ENCODE data around the gene CAPN15. TPM values are rescaled to one million over a fixed set of nuclear protein-coding genes. Genes with fewer than 3 reads are reported as not detected.
"Not testable (repeated sequence)": the region's sequence is repeated elsewhere in the genome, so short reads cannot be mapped to it uniquely, and the experiment has no call there.

The CAPN15 gene
- total RNA-seq, 1 experiment from 2014 or later = 60.4 TPM

DNA sequence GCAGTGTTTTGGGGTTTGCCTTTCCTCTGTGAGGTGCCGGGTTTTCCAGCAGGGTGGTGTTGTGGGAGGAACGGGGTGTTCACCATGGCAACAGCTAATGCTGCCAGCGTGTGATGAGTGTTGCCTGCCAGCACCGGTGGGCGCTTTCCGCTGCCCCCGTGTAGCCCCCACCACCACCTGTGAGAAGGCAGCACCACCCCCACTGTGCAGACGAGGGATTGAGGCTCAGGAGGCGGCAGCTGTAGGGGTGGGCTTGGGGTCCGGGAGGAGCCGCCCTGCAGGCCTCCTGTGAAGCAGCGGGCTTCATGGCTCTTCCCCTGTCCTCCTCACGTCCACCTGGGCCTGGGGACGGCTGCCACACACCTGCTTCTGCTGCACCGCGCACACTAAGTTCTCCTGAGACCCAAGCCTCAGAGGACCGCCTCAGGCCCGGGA lies 67.6 kb downstream of the CAPN15 start:
- DNase-seq (no peak), ATAC-seq (no peak)

DNA sequence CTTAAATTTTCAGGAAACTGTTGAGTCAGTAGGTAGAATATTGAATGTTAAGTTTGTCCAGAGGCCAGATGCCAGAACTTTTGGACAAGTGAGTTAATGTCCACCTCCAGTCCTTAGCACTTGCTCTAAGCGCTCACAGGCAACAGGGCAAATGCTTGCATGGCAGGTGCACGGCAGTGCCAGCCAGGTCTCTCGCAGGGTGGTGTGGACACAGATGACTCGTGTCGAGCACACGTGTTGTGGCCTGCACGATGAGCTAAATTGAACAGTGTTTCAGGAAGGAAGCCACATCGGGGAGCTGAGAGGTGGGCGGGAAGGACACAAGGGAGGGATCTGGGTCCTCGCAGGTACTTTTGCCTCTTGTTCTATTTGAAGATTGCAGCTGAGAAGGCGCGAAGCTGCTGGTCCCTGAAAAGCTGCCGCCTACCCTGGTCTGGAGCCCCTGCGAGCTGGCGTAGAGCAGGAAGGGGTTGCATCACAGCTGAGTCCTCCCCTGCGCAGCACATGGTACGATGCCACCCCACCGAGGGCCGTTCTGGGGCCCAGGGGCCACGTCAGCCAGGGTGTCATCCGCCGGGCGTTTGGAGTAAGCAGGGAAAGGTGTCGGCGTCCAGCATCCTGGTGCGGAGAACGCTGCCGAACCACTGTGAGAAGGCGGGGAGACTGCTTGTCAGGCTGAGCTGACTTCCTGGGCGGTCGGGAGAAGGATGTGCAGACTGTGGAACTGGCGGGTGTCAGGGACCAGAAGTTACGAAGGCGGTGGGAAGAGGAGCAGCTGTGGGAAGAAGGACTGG lies 68.6 kb downstream of the CAPN15 start:
- Histone ChIP-seq H2AFZ (ENCODE audit: low read length) (no peak overlapping the region), H3K27me3 (ENCODE audit: low read length) (no peaks in the 10 kb centered on the region), H3K4me2 (ENCODE audit: low read length) (no peak overlapping the region), H4K20me1 (ENCODE audit: low read length) (peaks cover 12% of the 10 kb centered on the region; the same call in 1 of the 2 replicates), H3K9me3 (ENCODE audit: low read length) (no peaks in the 10 kb centered on the region), H3K9ac (ENCODE audit: low read length) (no peak overlapping the region), H3K79me2 (ENCODE audit: low read length) (peaks cover 52% of the 10 kb centered on the region), H3K36me3 (ENCODE audit: low read depth, low read length) (no peaks in the 10 kb centered on the region), H3F3A (ENCODE audit: low read length, unreplicated experiment) (no peaks in the 10 kb centered on the region), H3K27ac (ENCODE audit: low read length) (no peak overlapping the region), H3K4me3 (ENCODE audit: low read length) (no peak overlapping the region), H3K9me2 (replicated peaks; ENCODE audit: low read length) (no peaks in the 10 kb centered on the region), H3K4me1 (ENCODE audit: insufficient read depth, low read length) (peaks cover 22% of the 10 kb centered on the region)
- POLR2A ChIA-PET (ENCODE audit: unreplicated experiment) = no interaction called here
- TF ChIP-seq EZH2phosphoT487 (IDR thresholded peaks at IDR 0.05; ENCODE audit: borderline replicate concordance, low read length) (no peak), EZH2 (IDR thresholded peaks at IDR 0.05; ENCODE audit: low read length, unreplicated experiment) (no peak)
- TF ChIP-seq, protein P1, sequence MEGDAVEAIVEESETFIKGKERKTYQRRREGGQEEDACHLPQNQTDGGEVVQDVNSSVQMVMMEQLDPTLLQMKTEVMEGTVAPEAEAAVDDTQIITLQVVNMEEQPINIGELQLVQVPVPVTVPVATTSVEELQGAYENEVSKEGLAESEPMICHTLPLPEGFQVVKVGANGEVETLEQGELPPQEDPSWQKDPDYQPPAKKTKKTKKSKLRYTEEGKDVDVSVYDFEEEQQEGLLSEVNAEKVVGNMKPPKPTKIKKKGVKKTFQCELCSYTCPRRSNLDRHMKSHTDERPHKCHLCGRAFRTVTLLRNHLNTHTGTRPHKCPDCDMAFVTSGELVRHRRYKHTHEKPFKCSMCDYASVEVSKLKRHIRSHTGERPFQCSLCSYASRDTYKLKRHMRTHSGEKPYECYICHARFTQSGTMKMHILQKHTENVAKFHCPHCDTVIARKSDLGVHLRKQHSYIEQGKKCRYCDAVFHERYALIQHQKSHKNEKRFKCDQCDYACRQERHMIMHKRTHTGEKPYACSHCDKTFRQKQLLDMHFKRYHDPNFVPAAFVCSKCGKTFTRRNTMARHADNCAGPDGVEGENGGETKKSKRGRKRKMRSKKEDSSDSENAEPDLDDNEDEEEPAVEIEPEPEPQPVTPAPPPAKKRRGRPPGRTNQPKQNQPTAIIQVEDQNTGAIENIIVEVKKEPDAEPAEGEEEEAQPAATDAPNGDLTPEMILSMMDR (conservative IDR thresholded peaks at IDR 0.05; ENCODE audit: low read depth, low read length) = no peak
- CTCF ChIA-PET = no interaction called here
- no TSS peak for BruUV-seq (replicated peaks)
- intact Hi-C loops (cut with micrococcal nuclease) = no loop called here
- DNase-seq = peak; percentile 39
- peak; percentile 35; the same call in 1 of the 2 replicates for ATAC-seq

More for the DNA sequence above, 67.6 kb downstream of the CAPN15 start:
- Histone ChIP-seq H3K9me3 (ENCODE audit: low read length) (no peaks in the 10 kb centered on the region), H3K27ac (ENCODE audit: low read length) (no peak overlapping the region), H3K9me2 (replicated peaks; ENCODE audit: low read length) (no peaks in the 10 kb centered on the region), H3K4me3 (ENCODE audit: low read length) (no peak overlapping the region), H3K27me3 (ENCODE audit: low read length) (no peaks in the 10 kb centered on the region), H3K9ac (ENCODE audit: low read length) (no peak overlapping the region), H3K79me2 (ENCODE audit: low read length) (peaks cover 62% of the 10 kb centered on the region), H3K4me2 (ENCODE audit: low read length) (no peak overlapping the region), H3K36me3 (ENCODE audit: low read depth, low read length) (no peaks in the 10 kb centered on the region), H2AFZ (ENCODE audit: low read length) (no peak overlapping the region), H3K4me1 (ENCODE audit: insufficient read depth, low read length) (peaks cover 28% of the 10 kb centered on the region), H4K20me1 (ENCODE audit: low read length) (peaks cover 12% of the 10 kb centered on the region; the same call in 1 of the 2 replicates), H3F3A (ENCODE audit: low read length, unreplicated experiment) (no peaks in the 10 kb centered on the region)
- CTCF ChIA-PET = no interaction called here
- BruUV-seq (replicated peaks) = no TSS peak
- TF ChIP-seq EZH2phosphoT487 (IDR thresholded peaks at IDR 0.05; ENCODE audit: borderline replicate concordance, low read length) (no peak), EZH2 (IDR thresholded peaks at IDR 0.05; ENCODE audit: low read length, unreplicated experiment) (no peak)
- TF ChIP-seq, protein P1 (conservative IDR thresholded peaks at IDR 0.05; ENCODE audit: low read depth, low read length) = no peak
- POLR2A ChIA-PET (ENCODE audit: unreplicated experiment) = no interaction called here
- intact Hi-C loops (cut with micrococcal nuclease) = no loop called here

DNA sequence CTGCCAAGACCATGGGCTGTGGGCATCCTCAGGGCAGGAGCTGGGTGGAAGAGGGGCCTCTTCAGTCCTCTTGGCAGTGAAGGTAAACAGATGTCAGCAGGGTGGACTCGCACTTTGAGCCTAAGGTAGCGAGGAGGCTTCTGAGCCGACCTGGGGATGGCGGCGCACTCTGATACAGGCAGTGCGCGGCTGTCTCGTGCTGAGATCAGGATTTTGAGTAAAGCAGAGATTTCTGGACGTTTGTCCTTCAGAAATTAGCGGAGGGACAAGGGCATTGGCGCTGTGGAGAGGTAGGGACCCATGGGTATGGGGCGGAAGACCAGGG lies 69.2 kb downstream of the CAPN15 start:
- ATAC-seq (no peak), DNase-seq (no peak)
- no peaks in the 10 kb centered on the region for H3K9me3 ChIP-seq (ENCODE audit: low read length)
- peaks cover 46% of the 10 kb centered on the region for H3K79me2 ChIP-seq (ENCODE audit: low read length)
- BruUV-seq (replicated peaks) = no TSS peak
- no peaks in the 10 kb centered on the region for H3K27me3 ChIP-seq (ENCODE audit: low read length)
- H4K20me1 ChIP-seq (ENCODE audit: low read length) = 0 out of 2 replicates have a peak, but pooled peaks cover 12% of the 10 kb centered on the region
- H3K9me2 ChIP-seq (replicated peaks; ENCODE audit: low read length) = no peaks in the 10 kb centered on the region
- ChIA-PET CTCF (no interaction called here), POLR2A (ENCODE audit: unreplicated experiment) (no interaction called here)
- no peak overlapping the region for H3K27ac ChIP-seq (ENCODE audit: low read length)
- intact Hi-C loops (cut with micrococcal nuclease) = no loop called here
- no peak overlapping the region for H3K4me3 ChIP-seq (ENCODE audit: low read length)
- no peak overlapping the region for H2AFZ ChIP-seq (ENCODE audit: low read length)
- peaks cover 19% of the 10 kb centered on the region for H3K4me1 ChIP-seq (ENCODE audit: insufficient read depth, low read length)
- H3K4me2 ChIP-seq (ENCODE audit: low read length) = no peak overlapping the region
- H3K36me3 ChIP-seq (ENCODE audit: low read depth, low read length) = no peaks in the 10 kb centered on the region
- H3K9ac ChIP-seq (ENCODE audit: low read length) = no peak overlapping the region
- no peaks in the 10 kb centered on the region for H3F3A ChIP-seq (ENCODE audit: low read length, unreplicated experiment)
- no peak for TF ChIP-seq EZH2 (IDR thresholded peaks at IDR 0.05; ENCODE audit: low read length, unreplicated experiment)
- no peak for TF ChIP-seq EZH2phosphoT487 (IDR thresholded peaks at IDR 0.05; ENCODE audit: borderline replicate concordance, low read length)
- TF ChIP-seq, protein P1 (conservative IDR thresholded peaks at IDR 0.05; ENCODE audit: low read depth, low read length) = no peak

DNA sequence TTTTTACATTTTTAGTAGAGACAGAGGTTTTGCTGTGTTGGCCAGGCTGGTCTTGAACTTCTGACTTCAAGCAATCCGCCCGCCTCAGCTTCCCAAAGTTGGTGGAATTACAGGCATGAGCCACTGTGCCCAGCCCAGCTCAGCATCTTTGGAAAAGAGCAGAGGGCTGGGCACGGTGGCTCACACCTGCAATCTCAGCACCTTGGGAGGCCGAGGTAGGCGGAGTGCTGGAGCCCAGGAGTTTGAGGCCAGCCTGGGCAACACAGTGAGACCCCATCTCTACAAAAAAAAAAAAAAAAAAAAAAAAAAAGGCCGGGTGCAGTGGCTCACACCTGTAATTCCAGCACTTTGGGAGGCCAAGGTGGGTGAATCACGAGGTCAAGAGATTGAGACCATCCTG lies 70.1 kb downstream of the CAPN15 start:
- H3K27ac ChIP-seq (ENCODE audit: low read length); POLR2A ChIA-PET (ENCODE audit: unreplicated experiment); intact Hi-C loops (cut with micrococcal nuclease); H3K4me2 ChIP-seq (ENCODE audit: low read length); H3K9me3 ChIP-seq (ENCODE audit: low read length); H3K36me3 ChIP-seq (ENCODE audit: low read depth, low read length); H3K27me3 ChIP-seq (ENCODE audit: low read length); DNase-seq; H3K9me2 ChIP-seq (replicated peaks; ENCODE audit: low read length); H3K4me3 ChIP-seq (ENCODE audit: low read length); H3F3A ChIP-seq (ENCODE audit: low read length, unreplicated experiment); H2AFZ ChIP-seq (ENCODE audit: low read length); ATAC-seq; BruUV-seq (replicated peaks); CTCF ChIA-PET; H3K9ac ChIP-seq (ENCODE audit: low read length): not testable (repeated sequence)
- Histone ChIP-seq H4K20me1 (ENCODE audit: low read length) (0 out of 2 replicates have a peak, but pooled peaks cover 10% of the 10 kb centered on the region), H3K79me2 (ENCODE audit: low read length) (peaks cover 36% of the 10 kb centered on the region), H3K4me1 (ENCODE audit: insufficient read depth, low read length) (peaks cover 14% of the 10 kb centered on the region)

Data from PC-3 (cell line).